ENCODE results near the gene RCAN1.

GRCh38 chr21:34639882-34640788, 25.2 kb upstream of the RCAN1 start:
- TF ChIP-seq RAD21 (IDR thresholded peaks at IDR 0.05 in 1 of 2, conservative IDR thresholded peaks at IDR 0.05 in 1 of 2; ENCODE audit: low read depth in 2 of 2, low read length in 2 of 2), result no peak
- TF ChIP-seq TCF12 (IDR thresholded peaks at IDR 0.05; ENCODE audit: low read depth, low read length), result no peak
